ENCODE results near the gene CDH2.

Gene CDH2

GRCh38 chr18:28073658-28074057 lies 103.3 kb downstream of the CDH2 start:
- no peak for TF ChIP-seq GLIS3 (CRISPR knock-in tag; IDR thresholded peaks at IDR 0.05)
- peak; percentile 22; the same call in 1 of the 2 replicates for TF ChIP-seq TCF4 (CRISPR knock-in tag; IDR thresholded peaks at IDR 0.05; ENCODE audit: borderline replicate concordance)
- TF ChIP-seq PPARA (CRISPR knock-in tag; IDR thresholded peaks at IDR 0.05; ENCODE audit: borderline replicate concordance): no peak
- no peak for ATAC-seq

- no peak for ATAC-seq
- TF ChIP-seq ZFP3 (CRISPR knock-in tag; IDR thresholded peaks at IDR 0.05) (no peak), BACH2 (CRISPR knock-in tag; IDR thresholded peaks at IDR 0.05; ENCODE audit: borderline replicate concordance) (no peak), ZNF8 (CRISPR knock-in tag; IDR thresholded peaks at IDR 0.05) (no peak), PATZ1 (CRISPR knock-in tag; IDR thresholded peaks at IDR 0.05; ENCODE audit: borderline replicate concordance) (no peak), ZNF565 (CRISPR knock-in tag; conservative IDR thresholded peaks at IDR 0.05; ENCODE audit: low read depth) (no peak), POU6F1 (CRISPR knock-in tag; IDR thresholded peaks at IDR 0.05; ENCODE audit: borderline replicate concordance, low read depth) (no peak), ZFP30 (CRISPR knock-in tag; IDR thresholded peaks at IDR 0.05) (no peak), TSHZ2 (CRISPR knock-in tag; IDR thresholded peaks at IDR 0.05) (no peak), CSDC2 (CRISPR knock-in tag; IDR thresholded peaks at IDR 0.05) (no peak), ARNTL (CRISPR knock-in tag; IDR thresholded peaks at IDR 0.05; ENCODE audit: borderline replicate concordance, low read depth) (no peak), SNAI2 (CRISPR knock-in tag; IDR thresholded peaks at IDR 0.05) (no peak), CREB5 (CRISPR knock-in tag; IDR thresholded peaks at IDR 0.05; ENCODE audit: low read depth) (no peak), TCF4 (CRISPR knock-in tag; IDR thresholded peaks at IDR 0.05; ENCODE audit: borderline replicate concordance) (no peak), ZC3H10 (CRISPR knock-in tag; IDR thresholded peaks at IDR 0.05) (no peak), ISL1 (CRISPR knock-in tag; IDR thresholded peaks at IDR 0.05) (no peak), GLIS3 (CRISPR knock-in tag; IDR thresholded peaks at IDR 0.05) (no peak), ZNF70 (CRISPR knock-in tag; IDR thresholded peaks at IDR 0.05) (no peak), ESRRG (CRISPR knock-in tag; IDR thresholded peaks at IDR 0.05) (no peak), RARB (CRISPR knock-in tag; IDR thresholded peaks at IDR 0.05) (no peak), PPARA (CRISPR knock-in tag; IDR thresholded peaks at IDR 0.05; ENCODE audit: borderline replicate concordance) (no peak)
Observed at GRCh38 chr18:28071199-28071598, 105.7 kb downstream of the CDH2 start.

GRCh38 chr18:28068207-28068606 lies 108.7 kb downstream of the CDH2 start:
- ATAC-seq: no peak
- TF ChIP-seq ESRRG (CRISPR knock-in tag; IDR thresholded peaks at IDR 0.05) (no peak), PPARA (CRISPR knock-in tag; IDR thresholded peaks at IDR 0.05; ENCODE audit: borderline replicate concordance) (no peak), POU6F1 (CRISPR knock-in tag; IDR thresholded peaks at IDR 0.05; ENCODE audit: borderline replicate concordance, low read depth) (no peak), SNAI2 (CRISPR knock-in tag; IDR thresholded peaks at IDR 0.05) (no peak)
